Measurements from ENCODE around the gene GATA2. TPM values are rescaled to one million over a fixed set of nuclear protein-coding genes. Genes with fewer than 3 reads are reported as not detected.

Gene GATA2
- total RNA-seq, 1 donor from 2014 or later, result 12.9 TPM

DNA sequence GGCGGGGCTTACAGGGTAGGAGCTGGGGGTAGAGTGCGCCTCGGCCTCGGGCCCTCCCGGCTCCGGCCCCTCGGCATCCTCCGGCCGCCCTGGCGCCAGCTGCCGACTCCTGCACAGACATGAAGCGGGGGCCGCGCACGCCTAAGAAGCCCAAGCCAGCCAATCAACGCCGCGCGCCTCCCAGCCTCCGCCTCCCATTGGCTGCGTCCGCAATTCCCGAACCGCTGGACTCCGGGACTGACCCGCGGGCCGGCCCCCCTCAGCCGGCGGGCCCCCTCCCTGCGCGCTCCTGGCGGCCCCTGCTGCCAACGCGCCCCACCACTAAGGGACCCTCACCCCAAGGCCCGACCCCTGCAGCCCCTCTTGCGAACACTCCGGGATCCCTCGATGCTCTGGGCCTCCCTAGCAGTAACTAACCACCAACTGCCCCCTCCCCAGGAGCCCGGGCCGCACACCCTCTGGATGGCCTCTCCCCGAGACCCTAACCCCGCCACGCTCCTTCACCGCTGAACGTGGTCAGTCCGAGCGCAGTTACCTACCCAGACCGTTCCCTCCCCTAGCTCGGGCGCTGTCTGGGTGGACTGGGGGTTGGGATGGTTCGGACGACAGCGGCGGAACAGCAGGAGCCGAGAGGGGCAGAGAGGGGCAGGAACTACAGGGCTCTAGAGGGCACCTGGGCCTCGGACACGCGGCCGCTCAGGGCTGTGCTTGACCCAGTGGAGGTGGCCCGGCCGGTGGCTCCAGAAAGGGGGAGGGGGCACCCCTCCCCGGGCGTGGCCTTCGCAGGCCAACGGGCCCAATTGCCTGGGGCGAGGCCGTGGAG is 5.0 kb downstream of the GATA2 start:
- peak; percentile 97 for DNase-seq

DNA sequence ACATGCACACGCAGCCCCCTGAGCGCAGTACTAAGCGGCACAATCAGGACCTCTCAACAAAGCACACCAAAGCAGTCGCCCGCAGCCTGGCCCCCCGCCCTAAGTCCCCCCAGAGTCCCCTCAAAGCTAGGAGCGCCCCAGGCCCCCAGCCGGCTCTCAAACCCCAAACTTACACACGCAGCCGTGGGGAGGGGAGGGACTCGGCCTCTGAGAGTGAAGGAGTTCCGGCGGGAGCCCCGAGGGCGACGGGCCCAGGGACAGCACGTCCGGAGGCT is 5.5 kb downstream of the GATA2 start:
- DNase-seq, result no peak

DNA sequence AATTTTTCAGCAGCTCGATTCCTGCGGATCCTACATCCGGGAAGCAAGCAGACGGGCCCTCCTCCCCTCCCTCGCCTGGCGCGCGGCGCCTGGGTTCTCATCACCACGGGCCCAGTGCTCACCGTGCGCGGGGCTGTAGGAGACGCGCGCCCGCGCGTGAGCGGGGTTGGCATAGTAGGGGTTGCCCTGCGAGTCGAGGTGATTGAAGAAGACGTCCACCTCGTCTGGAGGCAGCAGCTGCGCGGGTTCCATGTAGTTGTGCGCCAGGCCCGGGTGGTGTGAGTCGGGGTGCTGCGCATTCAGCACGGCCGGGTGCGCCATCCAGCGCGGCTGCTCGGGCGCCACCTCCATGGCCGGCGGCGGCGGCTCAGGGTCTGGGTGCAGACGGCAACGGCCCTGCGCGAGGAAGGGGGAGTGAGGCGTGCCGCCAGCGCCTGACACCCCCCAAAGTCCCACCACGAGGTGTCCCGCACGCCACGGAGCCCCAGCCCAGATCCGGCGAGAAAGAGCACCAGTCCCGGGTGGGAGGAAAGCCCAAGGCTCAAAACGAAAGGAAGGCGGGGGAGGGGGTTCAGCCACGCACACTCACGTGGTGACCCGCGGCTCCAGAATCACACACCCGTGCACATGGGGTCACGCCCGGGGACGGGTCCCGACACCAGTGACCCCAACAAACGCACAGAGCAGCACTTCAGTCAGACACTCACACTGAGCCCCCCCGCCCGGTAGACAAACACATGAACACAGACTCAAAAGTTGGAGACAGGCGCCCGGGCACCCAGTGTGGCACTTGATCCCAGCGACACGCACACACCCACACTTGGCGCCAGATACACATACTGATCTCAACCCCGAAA is 6.1 kb downstream of the GATA2 start:
- peak; percentile 65 for DNase-seq

DNA sequence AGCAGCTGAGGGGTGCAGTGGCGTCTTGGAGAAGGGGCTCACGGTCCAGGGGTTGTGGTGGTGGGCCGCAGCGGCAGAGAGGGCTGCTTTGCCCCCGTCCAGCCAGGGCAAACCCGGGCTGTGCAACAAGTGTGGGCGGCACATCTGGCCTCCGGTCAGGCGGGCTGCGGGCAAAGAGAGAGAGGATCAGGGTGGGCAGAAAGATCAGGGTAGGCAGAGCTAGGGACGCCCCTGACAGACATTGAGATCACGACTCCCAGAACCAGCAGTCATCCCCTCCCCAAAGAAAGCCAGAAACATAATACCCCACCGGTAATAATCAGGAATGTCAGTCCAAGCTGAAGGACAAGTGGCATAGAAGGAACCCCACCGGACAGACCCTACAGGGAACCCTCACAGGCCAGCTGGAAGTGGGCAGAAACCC is 6.8 kb downstream of the GATA2 start:
- peak; percentile 33 for DNase-seq

DNA sequence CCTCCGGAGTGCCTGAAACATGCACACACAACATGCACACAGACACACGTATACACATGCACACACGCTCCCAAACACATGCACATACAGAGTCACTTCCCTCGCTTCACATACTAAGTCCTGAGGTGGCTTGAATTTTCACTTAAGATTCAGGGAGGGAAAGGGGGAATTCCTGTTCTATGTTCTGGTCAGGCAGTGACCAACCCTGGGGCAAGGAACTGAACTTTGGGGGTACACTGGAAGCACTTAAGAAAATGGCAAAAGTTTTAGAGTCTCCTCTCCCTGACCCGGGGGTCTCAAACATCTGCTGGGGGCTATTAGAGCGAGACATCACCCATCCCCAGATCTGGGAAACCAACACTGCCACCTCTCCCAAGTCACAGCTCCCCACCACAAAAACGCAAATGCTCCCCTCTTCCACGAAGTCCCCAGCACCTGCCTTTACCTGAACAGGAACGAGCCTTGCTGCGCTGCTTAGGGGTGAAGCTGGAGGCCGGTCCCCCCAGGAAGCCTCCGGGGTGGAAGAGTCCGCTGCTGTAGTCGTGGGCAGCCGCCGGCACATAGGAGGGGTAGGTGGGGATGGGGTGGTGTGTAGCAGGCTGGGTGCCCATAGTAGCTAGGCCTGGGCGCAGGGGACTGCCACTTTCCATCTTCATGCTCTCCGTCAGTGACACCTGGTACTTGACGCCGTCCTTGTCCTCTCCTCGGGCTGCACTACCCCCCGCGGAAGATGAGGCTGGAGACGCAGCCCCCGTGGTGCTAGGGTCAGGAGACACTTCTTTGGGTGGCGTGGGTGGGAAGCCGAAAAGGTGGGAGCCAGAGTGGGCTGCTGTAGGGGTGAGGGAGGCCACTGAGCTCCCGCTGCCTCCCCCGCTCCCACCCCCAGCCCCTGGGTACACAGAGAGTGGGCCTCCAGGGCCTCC is 7.5 kb downstream of the GATA2 start:
- DNase-seq, result peak; percentile 26

DNA sequence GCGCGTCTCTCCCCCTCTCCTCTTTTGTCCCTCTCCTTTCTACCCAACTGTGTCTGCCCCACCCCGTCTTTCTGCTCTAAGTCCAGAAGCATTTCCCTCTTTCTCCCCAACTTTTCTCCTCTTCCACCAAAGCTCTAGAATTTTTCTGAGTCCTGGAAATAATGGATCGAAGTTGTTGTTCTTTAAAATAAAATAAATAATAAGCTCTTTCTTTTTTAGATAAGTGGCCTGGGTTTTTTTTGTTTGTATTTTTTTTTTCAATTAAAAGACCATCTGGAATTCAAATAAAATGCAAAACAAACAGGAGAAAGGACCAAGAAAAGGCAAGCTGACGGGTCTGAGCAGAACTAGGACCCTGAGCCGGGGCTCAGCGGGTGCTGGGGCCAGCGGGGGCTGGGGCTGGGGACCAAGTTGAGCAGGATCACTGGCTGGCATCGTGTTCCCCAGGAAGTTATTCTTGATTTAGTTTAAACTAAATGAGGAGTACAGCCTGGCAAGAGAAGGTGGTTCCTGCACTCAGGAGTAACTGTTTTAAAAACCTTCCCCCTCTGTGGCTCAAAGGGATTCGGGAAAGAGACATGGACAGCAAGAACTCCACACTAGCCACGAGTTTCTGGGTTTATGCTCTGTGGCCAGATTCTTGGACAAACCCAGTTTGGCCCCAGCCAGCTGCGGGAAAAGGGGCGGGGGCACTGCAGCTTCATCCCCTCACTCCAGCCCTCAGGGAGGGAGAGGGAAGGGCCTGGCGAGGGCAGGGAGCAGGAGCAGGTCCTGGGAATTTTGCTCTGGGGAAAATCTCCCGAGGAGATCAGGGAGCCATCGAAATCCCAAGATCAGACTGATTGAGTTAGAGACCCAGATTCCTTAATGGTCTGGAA is 8.4 kb downstream of the GATA2 start:
- DNase-seq, result peak; percentile 47

DNA sequence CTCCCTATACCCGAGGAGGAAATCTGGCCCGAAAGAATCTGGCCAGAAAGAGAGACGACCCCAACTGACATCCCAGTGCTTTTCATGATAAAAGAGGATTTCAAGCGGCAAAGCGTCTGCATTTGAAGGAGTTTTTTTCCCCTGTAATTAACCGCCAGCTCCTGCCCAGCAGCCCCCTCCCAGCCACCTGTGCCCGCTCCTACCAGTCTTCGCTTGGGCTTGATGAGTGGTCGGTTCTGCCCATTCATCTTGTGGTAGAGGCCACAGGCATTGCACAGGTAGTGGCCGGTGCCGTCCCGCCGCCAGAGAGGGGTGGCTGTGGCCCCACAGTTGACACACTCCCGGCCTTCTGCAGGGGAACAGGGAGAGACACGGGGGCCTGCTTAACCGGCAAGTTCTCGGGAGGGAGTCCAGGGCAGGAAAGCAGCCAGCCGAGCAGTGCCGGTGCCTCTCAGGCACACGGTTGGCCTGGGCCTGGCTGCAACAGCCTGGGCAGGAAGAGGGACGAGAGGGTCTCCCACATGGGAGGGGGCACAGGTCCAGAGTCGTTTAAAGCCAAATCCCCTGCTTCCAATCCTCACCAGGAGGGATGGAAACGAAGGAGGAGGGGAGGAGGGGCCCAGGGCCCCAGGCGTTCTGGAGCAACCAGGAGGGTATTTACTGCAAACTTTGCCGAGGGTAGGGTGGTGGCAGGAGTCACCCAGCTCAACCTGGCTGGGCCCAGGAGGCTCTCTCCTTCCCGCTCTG is 9.2 kb downstream of the GATA2 start:
- peak; percentile 60 for DNase-seq

DNA sequence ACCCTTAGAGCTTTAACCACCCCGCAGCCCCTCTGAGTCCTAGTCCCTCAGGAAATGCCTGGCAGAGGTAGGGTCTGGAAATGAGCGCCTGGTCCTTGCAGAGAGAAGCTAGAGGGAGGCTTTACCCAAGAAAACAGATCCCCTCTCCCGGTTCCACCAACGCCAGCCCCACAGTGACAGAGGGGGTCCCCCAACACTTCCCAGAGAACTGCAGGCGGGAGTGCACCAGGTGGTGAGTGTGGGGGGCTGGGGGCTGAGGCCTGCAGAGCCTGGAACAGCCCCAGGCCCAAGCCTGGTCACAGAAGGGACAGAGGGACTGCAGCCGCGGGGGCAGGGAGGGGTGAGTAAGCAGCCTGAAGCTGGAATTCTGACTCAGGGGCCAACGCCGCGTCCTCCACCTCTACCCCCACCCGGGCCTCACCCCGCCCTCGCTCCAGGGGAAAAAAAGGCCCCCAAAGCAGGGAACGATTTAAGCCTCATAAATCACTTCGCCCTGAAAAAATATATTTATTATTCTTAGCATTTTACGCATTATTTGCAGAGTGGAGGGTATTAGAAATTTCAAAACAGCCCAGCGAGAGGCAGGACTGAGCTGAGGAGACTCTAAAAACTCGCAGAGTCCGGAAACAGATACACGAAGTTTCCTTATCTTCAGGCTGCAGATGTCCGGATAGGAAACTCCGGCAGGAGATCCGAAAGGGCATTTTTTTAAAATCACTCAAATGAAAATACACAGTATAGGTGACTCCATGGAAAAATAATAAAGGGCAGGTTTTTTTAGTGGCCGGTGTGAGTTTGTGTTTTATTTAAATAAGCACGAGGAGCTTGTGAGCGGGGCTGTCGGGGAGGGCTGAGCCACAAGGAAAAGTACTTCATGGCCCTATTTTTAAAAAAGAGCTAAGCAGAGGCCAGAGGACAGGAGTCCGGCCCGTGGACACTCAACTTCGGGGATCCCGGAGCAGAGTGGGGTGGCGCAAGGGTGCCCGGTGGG is 10.0 kb downstream of the GATA2 start:
- peak; percentile 99 for DNase-seq

DNA sequence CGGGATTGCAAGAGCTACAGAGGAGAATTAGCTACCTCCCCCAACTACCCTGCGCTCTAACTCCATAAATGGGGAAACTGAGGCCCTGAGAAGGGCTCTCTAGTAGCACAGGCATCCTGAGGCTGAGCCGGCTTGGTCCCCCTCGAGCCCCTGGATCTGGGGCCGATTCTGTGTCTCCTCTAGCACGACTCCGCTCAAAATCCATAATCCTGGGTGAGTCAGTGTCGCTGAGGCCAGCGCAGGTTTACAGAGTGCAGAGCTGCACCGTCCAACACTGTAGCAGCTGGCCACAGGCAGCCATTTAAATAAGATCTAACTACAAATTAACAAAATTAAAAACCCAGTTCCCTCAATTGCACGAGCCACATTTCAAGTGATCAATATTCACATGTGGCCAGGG is 10.8 kb downstream of the GATA2 start:
- peak; percentile 64 for DNase-seq

DNA sequence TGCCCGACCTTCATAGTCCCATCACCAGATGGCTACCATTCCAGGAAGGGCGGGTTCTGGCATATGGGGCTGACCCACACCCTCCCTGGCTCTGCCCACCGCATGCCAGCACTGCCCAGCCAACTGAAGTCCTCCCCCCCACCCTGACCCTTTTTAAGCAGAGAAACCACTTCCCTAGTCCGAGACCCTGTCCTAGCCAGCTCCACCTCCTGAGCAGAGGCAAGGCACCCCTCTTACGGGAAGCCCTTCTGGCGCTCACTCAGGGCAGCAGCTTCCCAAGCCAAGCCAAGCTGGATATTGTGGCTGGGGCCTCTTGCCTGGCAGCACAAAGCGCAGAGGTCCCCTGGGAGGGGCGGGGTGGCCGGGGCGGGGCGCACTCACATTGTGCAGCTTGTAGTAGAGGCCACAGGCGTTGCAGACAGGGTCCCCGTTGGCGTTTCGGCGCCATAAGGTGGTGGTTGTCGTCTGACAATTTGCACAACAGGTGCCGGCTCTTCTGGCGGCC is 11.5 kb downstream of the GATA2 start:
- peak; percentile 56 for DNase-seq

DNA sequence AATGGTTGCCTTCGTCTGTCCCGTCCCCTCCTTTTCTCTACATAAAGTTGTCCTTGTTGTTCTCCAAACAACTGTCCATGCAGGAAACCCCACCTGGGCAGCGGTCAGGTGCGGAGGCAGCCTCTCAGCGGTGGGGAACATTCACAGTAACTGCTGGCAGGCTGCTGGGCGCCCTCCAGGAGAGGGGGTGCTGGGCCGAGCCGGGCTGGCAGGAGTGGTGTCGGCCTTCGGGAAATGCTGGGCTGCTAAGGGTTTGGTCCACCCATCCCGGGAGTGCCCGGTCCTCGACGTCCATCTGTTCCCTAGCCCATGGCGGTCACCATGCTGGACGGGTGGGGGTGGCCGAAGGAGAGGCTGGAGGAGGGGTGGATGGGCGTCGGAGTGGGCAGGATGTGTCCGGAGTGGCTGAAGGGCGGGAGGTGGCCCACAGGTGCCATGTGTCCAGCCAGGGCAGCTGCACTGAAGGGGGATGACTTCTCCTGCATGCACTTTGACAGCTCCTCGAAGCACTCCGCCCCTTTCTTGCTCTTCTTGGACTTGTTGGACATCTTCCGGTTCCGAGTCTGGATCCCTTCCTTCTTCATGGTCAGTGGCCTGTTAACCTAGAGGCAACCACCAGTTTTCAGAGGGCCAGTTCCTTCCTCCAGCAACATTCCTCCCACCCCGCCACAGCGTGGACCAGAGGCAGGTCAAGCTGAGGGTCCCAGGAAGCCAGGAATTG is 12.1 kb downstream of the GATA2 start:
- DNase-seq, result peak; percentile 17

DNA sequence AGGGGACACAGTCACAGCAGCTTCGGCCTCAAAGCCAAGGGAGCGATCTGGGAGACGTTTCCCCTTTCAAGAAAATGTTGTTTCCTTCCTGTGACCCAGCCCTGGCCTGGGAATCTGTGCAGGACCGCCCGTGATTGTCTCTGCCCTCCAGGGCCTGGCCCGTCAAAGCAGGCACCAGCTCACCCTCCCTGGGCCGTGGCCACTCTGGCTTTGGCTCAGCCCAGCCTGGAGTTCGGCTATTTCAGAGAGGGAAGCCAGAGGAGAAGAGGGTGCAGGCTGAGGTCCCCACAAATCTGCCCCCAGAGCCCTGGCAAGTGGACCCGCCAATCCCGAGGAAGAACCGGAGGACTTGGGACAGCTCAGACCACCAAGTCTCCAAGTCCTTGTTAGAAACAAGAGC is 12.7 kb downstream of the GATA2 start:
- DNase-seq, result peak; percentile 21

DNA sequence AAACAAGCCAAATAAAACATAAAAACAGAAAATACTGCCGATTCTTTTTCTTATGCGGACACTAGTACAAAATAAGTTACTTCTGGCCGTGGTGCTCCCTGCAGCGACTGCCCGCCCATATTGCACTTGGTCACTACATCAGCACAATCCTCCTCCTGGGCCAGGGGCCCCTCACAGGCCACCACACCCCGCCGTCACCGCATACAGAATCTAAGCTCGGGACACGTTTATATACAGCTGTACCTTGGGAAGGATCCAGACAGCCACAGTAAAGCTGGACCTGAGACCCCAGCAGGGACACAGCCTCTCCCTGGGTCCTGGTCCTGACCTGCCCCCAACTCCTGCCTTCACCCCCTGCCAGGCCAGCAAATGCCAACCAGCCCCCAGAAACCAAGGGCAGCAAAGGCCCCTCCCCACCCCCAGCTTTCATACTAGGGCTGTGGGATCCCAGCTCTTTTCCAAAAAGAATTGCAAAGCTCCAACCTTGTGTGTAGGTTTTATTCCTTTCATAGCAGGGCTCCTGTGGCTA is 13.4 kb downstream of the GATA2 start:
- DNase-seq, result no peak

DNA sequence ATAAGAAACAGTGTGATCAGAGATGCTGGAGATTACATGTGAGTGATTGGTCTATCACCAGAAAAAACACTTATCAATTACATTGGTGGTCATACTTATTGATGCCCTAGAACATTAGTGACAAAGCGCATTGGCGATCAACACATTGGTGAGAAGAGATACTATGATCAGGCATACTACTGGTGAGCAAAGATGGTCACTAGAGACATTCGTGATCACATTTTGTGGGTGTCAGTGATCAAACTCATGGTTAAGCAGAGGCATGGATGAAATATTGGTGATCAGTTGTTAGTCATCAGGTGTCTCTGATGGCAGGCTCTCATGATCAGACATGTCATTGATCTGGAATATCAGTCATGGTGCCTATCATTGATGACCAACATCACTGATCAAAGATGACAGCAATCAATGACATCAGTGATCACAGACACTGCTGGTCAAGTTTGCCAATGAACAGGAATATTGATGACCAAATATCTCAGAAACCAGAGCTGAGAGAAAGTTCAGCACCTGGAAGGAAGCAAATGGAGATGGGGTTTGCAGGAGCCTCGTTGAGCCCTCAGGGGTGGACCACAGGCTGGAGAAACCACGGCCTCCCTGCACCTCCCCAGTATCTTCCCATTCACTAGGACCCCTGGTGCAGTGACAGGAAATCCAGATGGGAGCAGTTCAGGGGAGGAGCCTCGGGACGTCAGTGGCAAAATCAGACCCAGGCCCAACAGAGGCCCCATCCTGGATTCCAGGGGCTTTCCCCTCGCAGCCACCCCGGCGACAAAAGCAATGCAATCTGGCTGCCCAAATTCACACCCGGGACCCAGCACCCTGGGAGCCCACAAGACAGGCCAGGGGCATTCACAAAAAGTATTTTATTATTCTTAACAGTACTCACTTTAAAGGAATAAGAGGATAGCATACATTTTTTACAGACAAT is 14.2 kb downstream of the GATA2 start:
- DNase-seq, result no peak

DNA sequence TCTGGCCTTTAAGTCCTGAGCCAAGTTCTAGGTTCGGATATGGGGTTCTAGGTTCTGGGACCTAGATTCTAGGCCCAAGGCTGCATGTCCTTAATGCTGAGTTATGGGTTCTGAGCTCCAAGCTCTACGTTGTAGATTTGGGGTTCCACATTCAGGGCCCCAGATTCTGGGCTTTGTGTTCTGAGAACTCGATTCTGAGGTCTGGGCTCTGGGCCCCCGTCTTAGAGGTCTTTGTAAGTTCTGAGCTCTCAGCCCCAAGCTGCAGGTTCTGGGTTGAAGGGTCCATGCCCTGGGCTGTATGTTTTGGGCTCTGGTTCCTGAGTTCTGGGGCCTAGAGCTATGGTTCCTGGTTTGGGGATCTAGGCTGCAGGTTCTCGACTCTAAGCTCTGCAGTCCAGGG is 16.3 kb downstream of the GATA2 start:
- no peak for DNase-seq

DNA sequence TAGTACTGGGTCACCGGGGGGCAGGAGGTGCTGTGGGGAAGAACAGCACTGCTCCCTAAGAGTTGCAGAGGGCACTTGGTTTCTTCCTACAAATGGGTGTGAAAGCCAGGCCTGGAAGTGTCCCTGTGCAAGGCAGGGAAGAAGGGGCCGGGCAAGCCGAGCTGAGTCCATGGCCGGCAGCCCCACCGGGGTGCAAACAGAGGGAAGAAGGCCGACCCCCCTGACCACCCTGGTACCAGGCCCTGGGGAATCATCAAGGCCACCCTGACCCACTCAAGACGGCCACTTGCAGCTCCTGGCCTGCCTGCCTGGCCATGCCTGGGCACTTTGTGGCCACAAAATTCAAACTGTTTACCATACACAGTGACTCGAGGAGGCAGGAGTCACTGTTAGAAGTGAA is 17.6 kb downstream of the GATA2 start:
- no peak for DNase-seq

DNA sequence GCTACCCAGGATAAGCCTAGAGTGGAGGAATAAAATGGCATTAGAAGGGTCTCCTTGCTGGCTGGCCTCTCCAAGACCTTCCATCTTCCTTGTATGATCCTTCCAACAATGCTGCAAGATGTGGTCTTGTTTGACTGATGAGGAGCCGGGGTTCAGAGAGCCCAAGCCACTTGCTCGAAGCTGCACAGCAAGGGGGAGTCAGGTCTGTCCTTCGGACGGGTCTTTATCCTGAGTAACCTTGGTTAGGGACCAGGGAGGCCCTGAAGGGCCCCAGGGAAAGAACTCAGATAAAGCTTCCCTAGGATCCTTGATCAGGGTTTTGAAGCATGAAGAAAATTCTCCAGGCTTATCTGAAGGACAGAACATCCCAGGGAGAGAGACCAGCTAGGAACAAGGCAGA is 19.3 kb downstream of the GATA2 start:
- no peak for DNase-seq

DNA sequence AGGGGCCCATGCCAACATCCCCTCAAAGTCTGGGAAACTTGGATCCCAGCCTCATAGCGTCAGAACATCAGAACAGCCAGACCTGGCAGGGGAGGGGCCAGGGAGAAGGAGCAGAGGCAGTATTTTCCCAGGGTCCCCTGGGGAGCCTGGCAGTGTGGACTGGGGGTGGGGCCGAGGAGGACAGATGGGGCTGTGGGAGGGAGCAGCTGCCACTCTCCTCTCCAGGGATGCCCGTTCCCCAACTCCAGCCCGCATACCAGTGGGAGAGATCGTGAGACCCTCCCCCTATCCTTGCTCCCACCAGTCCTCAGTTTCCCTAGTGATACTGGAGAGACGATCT is 19.9 kb downstream of the GATA2 start:
- no peak for DNase-seq
